ENCODE measurements around the gene TXNL4A.

DNA sequence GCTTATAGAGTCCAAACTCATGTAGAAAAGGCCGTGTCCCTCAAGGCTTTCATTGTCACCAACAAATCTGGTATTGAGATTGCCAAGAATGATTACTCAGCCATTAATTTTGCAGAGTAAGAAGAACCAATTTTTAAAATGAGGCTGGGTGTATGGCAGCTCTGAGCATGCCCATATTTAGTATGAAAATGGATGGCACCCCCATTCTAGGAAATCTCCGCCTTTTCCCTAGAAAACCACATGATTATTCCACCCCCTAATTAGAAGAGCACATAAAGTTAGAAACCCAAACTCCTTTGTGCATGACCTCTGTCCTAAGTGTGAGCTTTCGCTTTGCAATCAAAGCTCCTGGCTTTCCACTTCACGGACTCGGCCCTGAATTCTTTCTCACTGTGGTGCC lies 14.1 kb upstream of the TXNL4A start:
- no peak for TF ChIP-seq POLR2A (IDR thresholded peaks at IDR 0.05)
- TF ChIP-seq, protein P1, sequence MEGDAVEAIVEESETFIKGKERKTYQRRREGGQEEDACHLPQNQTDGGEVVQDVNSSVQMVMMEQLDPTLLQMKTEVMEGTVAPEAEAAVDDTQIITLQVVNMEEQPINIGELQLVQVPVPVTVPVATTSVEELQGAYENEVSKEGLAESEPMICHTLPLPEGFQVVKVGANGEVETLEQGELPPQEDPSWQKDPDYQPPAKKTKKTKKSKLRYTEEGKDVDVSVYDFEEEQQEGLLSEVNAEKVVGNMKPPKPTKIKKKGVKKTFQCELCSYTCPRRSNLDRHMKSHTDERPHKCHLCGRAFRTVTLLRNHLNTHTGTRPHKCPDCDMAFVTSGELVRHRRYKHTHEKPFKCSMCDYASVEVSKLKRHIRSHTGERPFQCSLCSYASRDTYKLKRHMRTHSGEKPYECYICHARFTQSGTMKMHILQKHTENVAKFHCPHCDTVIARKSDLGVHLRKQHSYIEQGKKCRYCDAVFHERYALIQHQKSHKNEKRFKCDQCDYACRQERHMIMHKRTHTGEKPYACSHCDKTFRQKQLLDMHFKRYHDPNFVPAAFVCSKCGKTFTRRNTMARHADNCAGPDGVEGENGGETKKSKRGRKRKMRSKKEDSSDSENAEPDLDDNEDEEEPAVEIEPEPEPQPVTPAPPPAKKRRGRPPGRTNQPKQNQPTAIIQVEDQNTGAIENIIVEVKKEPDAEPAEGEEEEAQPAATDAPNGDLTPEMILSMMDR (IDR thresholded peaks at IDR 0.05), result no peak

Data from esophagus squamous epithelium (tissue), 4 donors.